H9 (cell line): ENCODE results near the gene STK11. TPM values are rescaled to one million over a fixed set of nuclear protein-coding genes. Genes with fewer than 3 reads are reported as not detected.
A peak's percentile ranks its signal among the peaks of the same experiment; 100 is the strongest.

Source experiments
- DNase-seq: peaks from one replicate; pipeline ENCODE4 v3.0.0-alpha.2; 2017
- H2AFZ ChIP-seq: one replicate; pipeline ENCODE4 v1.6.1; 2013; ENCODE audit warnings: mild to moderate bottlenecking, low read length, control low read depth, moderate library complexity
- H2AK5ac ChIP-seq: 2 replicates; pipeline ENCODE4 v1.6.1; 2013; ENCODE audit warnings: low read length, control low read depth, mixed read lengths; ENCODE audit not compliant: insufficient read length
- H2BK120ac ChIP-seq: one replicate; pipeline ENCODE4 v1.6.1; 2013; ENCODE audit warnings: low read depth, mild to moderate bottlenecking, low read length, control low read depth, inconsistent platforms; ENCODE audit not compliant: poor library complexity, severe bottlenecking
- H2BK12ac ChIP-seq: 2 replicates; pipeline ENCODE4 v1.6.1; 2013; ENCODE audit warnings: low read length, control low read depth, mixed read lengths, low read depth; ENCODE audit not compliant: insufficient read length
- H2BK15ac ChIP-seq: 2 replicates; pipeline ENCODE4 v1.6.1; 2013; ENCODE audit warnings: low read depth, low read length, control low read depth
- H2BK20ac ChIP-seq: one replicate; pipeline ENCODE4 v1.6.1; 2013; ENCODE audit warnings: low read depth, mild to moderate bottlenecking, low read length, control low read depth, inconsistent platforms; ENCODE audit not compliant: poor library complexity, severe bottlenecking
- H2BK5ac ChIP-seq: 2 replicates; pipeline ENCODE4 v1.6.1; 2013; ENCODE audit warnings: low read length, control low read depth, mixed read lengths; ENCODE audit not compliant: insufficient read length
- H3K14ac ChIP-seq: 2 replicates; pipeline ENCODE4 v1.6.1; 2013; ENCODE audit warnings: low read length, control low read depth; ENCODE audit not compliant: insufficient read depth
- H3K18ac ChIP-seq: 2 replicates; pipeline ENCODE4 v1.6.1; 2013; ENCODE audit warnings: low read depth, mild to moderate bottlenecking, mixed read lengths, low read length, control low read depth; ENCODE audit not compliant: insufficient read length
- H3K23ac ChIP-seq: 2 replicates; pipeline ENCODE4 v1.6.1; 2013; ENCODE audit warnings: low read length, control low read depth, mixed read lengths, low read depth; ENCODE audit not compliant: insufficient read length
- H3K23me2 ChIP-seq: 2 replicates; pipeline ENCODE4 v1.6.1; 2013; ENCODE audit warnings: low read depth, mild to moderate bottlenecking, mixed read lengths, low read length, control low read depth; ENCODE audit not compliant: insufficient read length, poor library complexity, severe bottlenecking
- H3K27ac ChIP-seq: 2 replicates; pipeline ENCODE4 v1.5.1; 2013; ENCODE audit warnings: low read length, control low read depth, mixed read lengths, low read depth; ENCODE audit not compliant: insufficient read length
- H3K27me3 ChIP-seq: 2 replicates; pipeline ENCODE4 v1.6.1; 2013; ENCODE audit warnings: low read length, control low read depth, inconsistent platforms; ENCODE audit not compliant: insufficient read depth
- H3K4ac ChIP-seq: 2 replicates; pipeline ENCODE4 v1.6.1; 2013; ENCODE audit warnings: low read depth, mild to moderate bottlenecking, control low read depth, inconsistent platforms, low read length, moderate library complexity
- H3K4me1 ChIP-seq: 2 replicates; pipeline ENCODE4 v1.6.1; 2013; ENCODE audit warnings: low read length, control low read depth, inconsistent platforms; ENCODE audit not compliant: insufficient read depth
- H3K4me2 ChIP-seq: 2 replicates; pipeline ENCODE4 v1.6.1; 2013; ENCODE audit warnings: low read length, control low read depth, mixed read lengths; ENCODE audit not compliant: insufficient read length, insufficient read depth
- H3K56ac ChIP-seq: 2 replicates; pipeline ENCODE4 v1.6.1; 2013; ENCODE audit warnings: low read depth, mild to moderate bottlenecking, mixed read lengths, low read length, control low read depth; ENCODE audit not compliant: insufficient read length
- H3K79me1 ChIP-seq: 2 replicates; pipeline ENCODE4 v1.6.1; 2013; ENCODE audit warnings: low read depth, mild to moderate bottlenecking, moderate library complexity, low read length, control low read depth, inconsistent platforms; ENCODE audit not compliant: insufficient read depth, poor library complexity, severe bottlenecking
- H3K79me2 ChIP-seq: 2 replicates; pipeline ENCODE4 v1.6.1; 2013; ENCODE audit warnings: low read length, control low read depth, inconsistent platforms; ENCODE audit not compliant: insufficient read depth
- H3K9ac ChIP-seq: 2 replicates; pipeline ENCODE4 v1.6.1; 2013; ENCODE audit warnings: low read length, control low read depth, mixed read lengths; ENCODE audit not compliant: insufficient read length; ENCODE audit errors: extremely low read depth
- H3K9me3 ChIP-seq: one replicate; pipeline ENCODE4 v1.6.1; 2013; ENCODE audit warnings: low read depth, low read length, inconsistent platforms; ENCODE audit not compliant: control insufficient read depth
- H3T11ph ChIP-seq: one replicate; pipeline ENCODE4 v1.6.1; 2013; ENCODE audit warnings: mild to moderate bottlenecking, low read length, control low read depth, inconsistent platforms
- H4K20me1 ChIP-seq: one replicate; pipeline ENCODE4 v1.6.1; 2013; ENCODE audit not compliant: control insufficient read depth, insufficient read length, insufficient read depth
- H4K5ac ChIP-seq: 2 replicates; pipeline ENCODE4 v1.6.1; 2013; ENCODE audit warnings: low read depth, mild to moderate bottlenecking, mixed read lengths, low read length, control low read depth; ENCODE audit not compliant: insufficient read length
- H4K8ac ChIP-seq: replicated peaks from 2 replicates; pipeline ENCODE4 v1.6.1; 2013; ENCODE audit warnings: low read length, control low read depth, mixed read lengths, low read depth; ENCODE audit not compliant: insufficient read length
- H4K91ac ChIP-seq: 2 replicates; pipeline ENCODE4 v1.6.1; 2013; ENCODE audit warnings: low read depth, mild to moderate bottlenecking, moderate library complexity, mixed read lengths, low read length, control low read depth; ENCODE audit not compliant: insufficient read length
- H3K27ac Mint-ChIP-seq, 3 experiments: 2 replicates in 2 of 3; 3 replicates in 1 of 3; pipeline ENCODE4 v1.8.0; 2020 to 2021; ENCODE audit warnings: mixed read lengths in 3 of 3, mild to moderate bottlenecking in 1 of 3, moderate library complexity in 1 of 3
- H3K27me3 Mint-ChIP-seq: 2 replicates; pipeline ENCODE4 v1.8.0; 2021; ENCODE audit warnings: low read depth, mild to moderate bottlenecking, moderate library complexity, mixed read lengths
- H3K36me3 Mint-ChIP-seq, 3 experiments: 2 replicates in 2 of 3; 3 replicates in 1 of 3; pipeline ENCODE4 v1.8.0; 2020 to 2021; ENCODE audit warnings: low read depth in 3 of 3, mixed read lengths in 3 of 3; ENCODE audit not compliant: insufficient read depth in 1 of 3
- H3K4me1 Mint-ChIP-seq, 2 experiments: 2 replicates each; pipeline ENCODE4 v1.8.0; 2020; ENCODE audit warnings: mixed read lengths in 2 of 2
- H3K4me3 Mint-ChIP-seq, 2 experiments: 2 replicates in 1 of 2; 3 replicates in 1 of 2; pipeline ENCODE4 v1.8.0; 2020 to 2021; ENCODE audit warnings: mild to moderate bottlenecking in 2 of 2, mixed read lengths in 2 of 2, moderate library complexity in 1 of 2
- H3K9me3 Mint-ChIP-seq, 2 experiments: 2 replicates in 1 of 2; 3 replicates in 1 of 2; pipeline ENCODE4 v1.8.0; 2020; ENCODE audit warnings: mild to moderate bottlenecking in 2 of 2, mixed read lengths in 2 of 2, moderate library complexity in 1 of 2
- CTCF ChIP-seq: fragments of 200-600 bp; sonication (generic); conservative IDR thresholded peaks from 3 replicates; pipeline ENCODE4 v1.8.0; 2021; ENCODE audit warnings: antibody characterized with exemption, mild to moderate bottlenecking
- WGBS: extraction: QIAGEN DNeasy Blood & Tissue Kit; methylation state at CpG from one replicate; pipeline ENCODE4 v1.1.7; 2013; ENCODE audit warnings: missing lambda C conversion rate, low lambda C conversion rate, mixed read lengths; ENCODE audit not compliant: insufficient read length; ENCODE audit errors: extremely low coverage; 5-methylcytosine and 5-hydroxymethylcytosine counted together
- total RNA-seq: library from RNA; stranded (reverse); gene quantifications from 2 replicates; pipeline ENCODE4 v1.2.1, GENCODE V29; 2021

Gene STK11
- total RNA-seq, 1 experiment from 2014 or later: 74.3 TPM

- no CpG with 5 or more reads among the region's 11 CpGs for WGBS
- Histone ChIP-seq H2AK5ac (no peak overlapping the region), H3K4me2 (no peak overlapping the region), H3K27me3 (no peaks in the 10 kb centered on the region), H3K9me3 (no peaks in the 10 kb centered on the region), H2BK15ac (no peak overlapping the region), H3K14ac (no peak overlapping the region; the same call in 1 of the 2 replicates), H4K20me1 (no peaks in the 10 kb centered on the region), H3K23me2 (no peaks in the 10 kb centered on the region), H3K23ac (no peak overlapping the region), H3K4ac (no peak overlapping the region), H2BK5ac (no peak overlapping the region), H3K56ac (no peak overlapping the region), H3K27ac (no peak overlapping the region), H2AFZ (no peak overlapping the region), H3K9ac (no peak overlapping the region), H2BK120ac (no peak overlapping the region), H4K5ac (no peak overlapping the region), H2BK12ac (no peak overlapping the region), H4K8ac (no peak overlapping the region), H3K4me1 (no peaks in the 10 kb centered on the region), H3K79me2 (no peaks in the 10 kb centered on the region), H4K91ac (no peak overlapping the region), H2BK20ac (no peak overlapping the region), H3T11ph (no peak overlapping the region), H3K79me1 (no peaks in the 10 kb centered on the region), H3K18ac (no peak overlapping the region)
- no peak for TF ChIP-seq CTCF
- Mint-ChIP-seq H3K27me3 (no peaks in the 10 kb centered on the region; the same call in none of the 2 replicates), H3K4me1 (peaks cover 12 to 14% of the 10 kb centered on the region in 2 experiments), H3K27ac (peak overlapping the region; percentile 62 to 79 (median 71); a peak in 3 of 7 replicates), H3K36me3 (no peaks in the 10 kb centered on the region; a peak in 1 of 7 replicates), H3K9me3 (no peaks in the 10 kb centered on the region), H3K4me3 (no peak overlapping the region)
- DNase-seq: no peak
These were observed 24.0 kb upstream of the STK11 start for GRCh38 chr19:1181606-1182005.
